Esophagus muscularis mucosa (tissue), 4 donors: ENCODE data around the gene PRR11. TPM values are rescaled to one million over a fixed set of nuclear protein-coding genes. Genes with fewer than 3 reads are reported as not detected.

ENCODE experiments used
- DNase-seq: peaks from one replicate; pipeline ENCODE4 v3.0.0-alpha.2; 2017; ENCODE audit errors: extremely low spot score
- H3K27ac ChIP-seq, 4 donors: fragments of 200-600 bp; sonication (generic); replicated peaks in 1 of 4; 1 replicate in 3 of 4; 2 replicates in 1 of 4; pipeline ENCODE4 v1.5.1; 2016 to 2019; ENCODE audit warnings: mild to moderate bottlenecking in 1 of 4
- H3K27me3 ChIP-seq, 4 donors: fragments of 200-600 bp; sonication (generic); one replicate each; pipeline versions ENCODE4 v1.5.1 to v1.6.0; 2016 to 2019
- H3K36me3 ChIP-seq, 4 donors: fragments of 200-600 bp; sonication (generic); one replicate each; pipeline ENCODE4 v1.5.1; 2016 to 2019
- H3K4me1 ChIP-seq, 4 donors: fragments of 200-600 bp; sonication (generic); one replicate each; pipeline ENCODE4 v1.5.1; 2016 to 2019
- H3K4me3 ChIP-seq, 4 donors: fragments of 200-600 bp; sonication (generic); 1 replicate in 2 of 4; 2 replicates in 2 of 4; pipeline ENCODE4 v1.5.1; 2016 to 2019; ENCODE audit warnings: mild to moderate bottlenecking in 4 of 4, moderate library complexity in 1 of 4
- H3K9me3 ChIP-seq, 4 donors: fragments of 200-600 bp; sonication (generic); 1 replicate in 3 of 4; 2 replicates in 1 of 4; pipeline ENCODE4 v1.5.1; 2016 to 2019
- CTCF ChIP-seq, 3 experiments: fragments of 200-600 bp in 2 of 3; fragments of 450-650 bp in 1 of 3; sonication (generic) in 2 of 3; IDR thresholded peaks; one replicate each; pipeline ENCODE4 v1.5.1; 2017 to 2019; ENCODE audit warnings: antibody characterized with exemption in 3 of 3, mild to moderate bottlenecking in 2 of 3, moderate library complexity in 1 of 3
- EP300 ChIP-seq: sonication (generic); formaldehyde crosslinking; IDR thresholded peaks from one replicate; pipeline ENCODE4 v1.6.1; 2017; ENCODE audit warnings: antibody characterized with exemption
- POLR2A ChIP-seq: fragments of 450-650 bp; IDR thresholded peaks from one replicate; pipeline ENCODE4 v1.6.1; 2017; ENCODE audit warnings: antibody characterized with exemption, moderate library complexity, mild to moderate bottlenecking, low read depth
- POLR2AphosphoS5 ChIP-seq, 2 donors: sonication (generic); formaldehyde crosslinking; IDR thresholded peaks; one replicate each; pipeline ENCODE4 v1.6.1; 2017; ENCODE audit warnings: antibody characterized with exemption in 2 of 2
- WGBS: methylation state at CpG from one replicate; pipeline ENCODE4 v1.1.5; 2018; 5-methylcytosine and 5-hydroxymethylcytosine counted together
- intact Hi-C: fragments of 100-400 bp; cut with DNase I; formaldehyde crosslinking; loops from one replicate; pipeline ENCODE4 v1.15.1; 2023
- total RNA-seq, 4 donors: library from RNA; depleted of rRNA; stranded (reverse); fragments of >200 nt; gene quantifications; one replicate each; pipeline versions ENCODE4 v1.1.0 to v1.2.1, GENCODE V29; 2016

The PRR11 gene
- total RNA-seq, 4 donors from 2014 or later: 0.32 to 110 (median 0.87) TPM

- TF ChIP-seq POLR2AphosphoS5 (IDR thresholded peaks at IDR 0.05): no peak
- TF ChIP-seq POLR2A: no peak
- TF ChIP-seq CTCF (IDR thresholded peaks at IDR 0.05): no peak
- no peak for TF ChIP-seq EP300
- Histone ChIP-seq H3K27me3 (no peaks in the 10 kb centered on the region), H3K4me3 (no peak overlapping the region), H3K4me1 (peaks cover 4 to 12% (median 8%) of the 10 kb centered on the region in 4 donors), H3K36me3 (peaks cover 4 to 9% (median 7%) of the 10 kb centered on the region in 4 donors), H3K9me3 (no peaks in the 10 kb centered on the region), H3K27ac (no peak overlapping the region)
- intact Hi-C loops: loop anchor here (10.0 kb wide), 1 partner anchor 65 kb away; the partner anchor contains the start of genes PRR11 and SKA2
- 93% methylated on average over 16 of the region's 16 CpGs for WGBS
- no peak for DNase-seq
Measured at GRCh38 chr17:59219370-59219769, 63.8 kb downstream of the PRR11 start.

GRCh38 chr17:59219992-59220327 is 64.4 kb downstream of the PRR11 start:
- Histone ChIP-seq H3K4me1 (peaks cover 4 to 12% (median 8%) of the 10 kb centered on the region in 4 donors), H3K27me3 (no peaks in the 10 kb centered on the region), H3K9me3 (no peaks in the 10 kb centered on the region), H3K27ac (peak overlapping the region in 3 of 4 donors; percentile 77 to 80 (median 79)), H3K36me3 (peaks cover 0 to 4% (median under 1%) of the 10 kb centered on the region in 4 donors), H3K4me3 (peak overlapping the region; percentile 67 to 92 (median 69))
- intact Hi-C loops: loop anchor here (5.0 to 10.0 kb wide), 2 partner anchors 65 to 222 kb away; partner anchors contain the start of genes PRR11 and SKA2
- TF ChIP-seq POLR2AphosphoS5 (IDR thresholded peaks at IDR 0.05) (no peak), POLR2A (no peak), EP300 (no peak), CTCF (IDR thresholded peaks at IDR 0.05) (no peak)
- 40% methylated on average over 7 of the region's 7 CpGs for WGBS
- no peak for DNase-seq

GRCh38 chr17:59220328-59221158 is 65.0 kb downstream of the PRR11 start, which contains the start of gene GDPD1:
Gene GDPD1 (plus strand): TSS chr17:59220511. CDS start chr17:59220610, 99 bp downstream.
- peak; percentile 73 to 79 (median 78) for TF ChIP-seq CTCF (IDR thresholded peaks at IDR 0.05)
- no peak for TF ChIP-seq EP300
- peak; percentile 51 to 88 for TF ChIP-seq POLR2AphosphoS5 (IDR thresholded peaks at IDR 0.05)
- TF ChIP-seq POLR2A: no peak
- Histone ChIP-seq H3K27ac (peak within 1 kb of the TSS; percentile 72 to 80 (median 78)), H3K36me3 (peaks cover 0 to under 1% (median 0%) of the 10 kb centered on the region in 4 donors), H3K4me3 (peak within 1 kb of the TSS; percentile 67 to 92 (median 69)), H3K9me3 (no peaks in the 10 kb centered on the region), H3K4me1 (peaks cover 4 to 12% (median 8%) of the 10 kb centered on the region in 4 donors), H3K27me3 (no peaks in the 10 kb centered on the region)
- peak; percentile 97 for DNase-seq
- intact Hi-C loops: loop anchor here (5.0 kb wide), 1 partner anchor 222 kb away; no protein-coding TSS in a partner anchor
- WGBS: under 1% methylated on average over 42 of the region's 60 CpGs

GRCh38 chr17:59221159-59221847 is 65.8 kb downstream of the PRR11 start:
- intact Hi-C loops: loop anchor here (5.0 kb wide), 1 partner anchor 221 kb away; no protein-coding TSS in a partner anchor
- peak overlapping the region in 3 of 4 donors; percentile 77 to 80 (median 79) for H3K27ac ChIP-seq

More at GRCh38 chr17:59221159-59221847, 65.8 kb downstream of the PRR11 start:
- 13% methylated on average over 17 of the region's 17 CpGs for WGBS
- TF ChIP-seq POLR2A (no peak), CTCF (IDR thresholded peaks at IDR 0.05) (no peak)
- Histone ChIP-seq H3K9me3 (no peaks in the 10 kb centered on the region), H3K36me3 (no peaks in the 10 kb centered on the region), H3K4me1 (peaks cover 4 to 12% (median 8%) of the 10 kb centered on the region in 4 donors), H3K27me3 (no peaks in the 10 kb centered on the region), H3K4me3 (peak overlapping the region; percentile 67 to 92 (median 69))
- no peak for DNase-seq
